Neural cell (in vitro differentiated cells): Measurements from ENCODE around the gene SLC25A13. TPM values are rescaled to one million over a fixed set of nuclear protein-coding genes. Genes with fewer than 3 reads are reported as not detected.

ENCODE experiments used
- H2AFZ ChIP-seq: fragments of 200-600, 300-800 bp; sonication (generic), shearing (Covaris generic); 2 replicates; pipeline ENCODE4 v1.6.0; 2014; ENCODE audit warnings: low read depth, mild to moderate bottlenecking, antibody characterized with exemption, low read length, moderate library complexity
- H3F3A ChIP-seq: fragments of 200-600 bp; shearing (Covaris generic); 2 replicates; pipeline ENCODE4 v1.6.1; 2016; ENCODE audit warnings: mild to moderate bottlenecking, moderate library complexity, mixed read lengths, antibody characterized with exemption, low read length; ENCODE audit not compliant: insufficient read depth, poor library complexity, severe bottlenecking
- H3K27ac ChIP-seq: fragments of 200-600, 300-800 bp; sonication (generic), shearing (Covaris generic); 2 replicates; pipeline ENCODE4 v1.5.1; 2014; ENCODE audit warnings: mild to moderate bottlenecking, low read length, moderate library complexity
- H3K27me3 ChIP-seq: fragments of 300-800, 200-600 bp; sonication (generic), shearing (Covaris generic); 2 replicates; pipeline ENCODE4 v1.6.0; 2014; ENCODE audit warnings: mild to moderate bottlenecking, low read depth, low read length, moderate library complexity; ENCODE audit not compliant: insufficient read depth
- H3K36me3 ChIP-seq: fragments of 300-800, 200-600 bp; sonication (generic), shearing (Covaris generic); 2 replicates; pipeline ENCODE4 v1.5.1; 2014; ENCODE audit warnings: mild to moderate bottlenecking, antibody characterized with exemption, low read length, moderate library complexity; ENCODE audit not compliant: insufficient read depth
- H3K4me2 ChIP-seq: fragments of 300-800, 200-600 bp; sonication (generic), shearing (Covaris generic); 2 replicates; pipeline ENCODE4 v1.6.0; 2014; ENCODE audit warnings: mild to moderate bottlenecking, low read length
- H3K4me3 ChIP-seq: fragments of 300-800, 200-600 bp; sonication (generic), shearing (Covaris generic); 2 replicates; pipeline ENCODE4 v1.5.1; 2014; ENCODE audit warnings: mild to moderate bottlenecking, low read length, moderate library complexity
- H3K79me2 ChIP-seq: fragments of 200-600 bp; shearing (Covaris generic); replicated peaks from 2 replicates; pipeline ENCODE4 v1.6.0; 2014; ENCODE audit warnings: mild to moderate bottlenecking, low read length, moderate library complexity; ENCODE audit not compliant: insufficient read depth
- H3K9ac ChIP-seq: fragments of 300-800, 200-600 bp; sonication (generic), shearing (Covaris generic); 2 replicates; pipeline ENCODE4 v1.6.1; 2016; ENCODE audit warnings: mild to moderate bottlenecking, low read length, mixed read lengths
- H3K9me2 ChIP-seq: fragments of 200-600 bp; shearing (Covaris generic); 2 replicates; pipeline ENCODE4 v1.6.1; 2016; ENCODE audit warnings: mild to moderate bottlenecking, low read length, mixed read lengths; ENCODE audit not compliant: insufficient read depth
- H3K9me3 ChIP-seq: fragments of 200-600, 300-800 bp; sonication (generic), shearing (Covaris generic); 2 replicates; pipeline ENCODE4 v1.6.1; 2016; ENCODE audit warnings: mild to moderate bottlenecking, mixed run types, low read length, moderate library complexity, mixed read lengths
- H4K20me1 ChIP-seq: fragments of 200-600 bp; shearing (Covaris generic); 2 replicates; pipeline ENCODE4 v1.6.1; 2016; ENCODE audit warnings: mild to moderate bottlenecking, mixed run types; ENCODE audit not compliant: insufficient read depth
- CTCF ChIP-seq: fragments of 450-650 bp; IDR thresholded peaks from 2 replicates; pipeline ENCODE4 v1.5.1; 2014; ENCODE audit warnings: antibody characterized with exemption, mild to moderate bottlenecking, moderate library complexity; ENCODE audit not compliant: poor library complexity, severe bottlenecking
- EP300 ChIP-seq: fragments of 450-650 bp; conservative IDR thresholded peaks from 2 replicates; pipeline ENCODE4 v1.6.1; 2014; ENCODE audit warnings: antibody characterized with exemption, mild to moderate bottlenecking, moderate library complexity; ENCODE audit not compliant: poor library complexity, severe bottlenecking
- EZH2 ChIP-seq: fragments of 200-600, 300-800 bp; shearing (Covaris generic), sonication (generic); IDR thresholded peaks from 2 replicates; pipeline ENCODE4 v1.6.1; 2014; ENCODE audit warnings: antibody characterized with exemption, low read length, borderline replicate concordance, mild to moderate bottlenecking; ENCODE audit not compliant: insufficient read depth, poor library complexity, severe bottlenecking
- MXI1 ChIP-seq: fragments of 450-650 bp; conservative IDR thresholded peaks from 2 replicates; pipeline ENCODE4 v1.6.1; 2014; ENCODE audit warnings: antibody characterized with exemption, mild to moderate bottlenecking; ENCODE audit not compliant: poor library complexity, severe bottlenecking
- POLR2AphosphoS5 ChIP-seq: IDR thresholded peaks from 2 replicates; pipeline ENCODE4 v1.6.1; 2012
- RAD21 ChIP-seq: fragments of 450-650 bp; conservative IDR thresholded peaks from 2 replicates; pipeline ENCODE4 v1.6.1; 2014; ENCODE audit warnings: antibody characterized with exemption, mild to moderate bottlenecking, moderate library complexity
- REST ChIP-seq: IDR thresholded peaks from 2 replicates; pipeline ENCODE4 v1.6.1; 2012; ENCODE audit warnings: borderline replicate concordance
- SMC3 ChIP-seq: fragments of 450-650 bp; conservative IDR thresholded peaks from 2 replicates; pipeline ENCODE4 v1.6.1; 2014; ENCODE audit warnings: antibody characterized with exemption, mild to moderate bottlenecking, moderate library complexity; ENCODE audit not compliant: poor library complexity
- TAF1 ChIP-seq: IDR thresholded peaks from 2 replicates; pipeline ENCODE4 v1.6.1; 2012; ENCODE audit warnings: low read depth
- polyA plus RNA-seq: library from polyadenylated mRNA; depleted of rRNA; stranded (reverse); fragments of >200 nt; gene quantifications from 2 replicates; pipeline ENCODE4 v1.2.3, GENCODE V29; 2014

The SLC25A13 gene
- polyA plus RNA-seq, 1 donor from 2014 or later = 20.2 TPM

DNA sequence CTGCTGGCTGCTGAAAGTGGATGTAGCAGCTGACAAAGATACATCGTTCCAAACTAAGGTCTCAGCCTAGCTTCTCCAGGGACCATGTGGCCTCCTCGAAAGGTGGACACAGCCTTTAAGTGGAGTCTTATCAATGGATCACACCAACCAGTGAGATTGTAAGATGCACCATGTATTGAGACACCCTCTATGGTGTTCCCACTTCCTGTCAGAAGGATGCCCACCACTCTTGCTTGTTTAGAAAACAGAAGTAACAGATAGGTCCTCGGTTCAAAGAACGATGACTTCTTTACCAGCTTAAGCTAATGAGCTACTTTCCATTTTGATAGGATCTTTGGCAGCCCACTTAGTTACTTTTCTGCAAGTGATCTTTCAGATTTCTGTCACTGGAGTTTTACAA, 34.3 kb downstream of the SLC25A13 start:
- TF ChIP-seq CTCF = no peak
- TF ChIP-seq SMC3 = no peak
- TF ChIP-seq MXI1 = no peak
- no peak for TF ChIP-seq POLR2AphosphoS5
- no peak for TF ChIP-seq REST
- TF ChIP-seq EP300 = no peak
- TF ChIP-seq TAF1 = no peak
- TF ChIP-seq RAD21 = no peak
- TF ChIP-seq EZH2 = no peak

GRCh38 chr7:96287132-96287531, 34.8 kb downstream of the SLC25A13 start:
- Histone ChIP-seq H3F3A (no peaks in the 10 kb centered on the region), H3K79me2 (no peaks in the 10 kb centered on the region), H2AFZ (no peak overlapping the region), H3K4me2 (no peak overlapping the region), H3K9me3 (no peaks in the 10 kb centered on the region), H3K27ac (no peak overlapping the region), H3K9me2 (no peaks in the 10 kb centered on the region), H3K4me3 (no peak overlapping the region), H4K20me1 (no peaks in the 10 kb centered on the region), H3K36me3 (no peaks in the 10 kb centered on the region), H3K9ac (no peak overlapping the region), H3K27me3 (no peaks in the 10 kb centered on the region)
- TF ChIP-seq CTCF = no peak
- TF ChIP-seq REST = no peak
- TF ChIP-seq POLR2AphosphoS5 = no peak
- no peak for TF ChIP-seq RAD21
- TF ChIP-seq EZH2 = no peak
- TF ChIP-seq SMC3 = no peak
- no peak for TF ChIP-seq MXI1
- TF ChIP-seq TAF1 = no peak
- no peak for TF ChIP-seq EP300

More for the DNA sequence above, 34.3 kb downstream of the SLC25A13 start:
- Histone ChIP-seq H3F3A (no peaks in the 10 kb centered on the region), H3K4me2 (no peak overlapping the region), H3K4me3 (no peak overlapping the region), H3K27ac (no peak overlapping the region), H2AFZ (no peak overlapping the region), H4K20me1 (no peaks in the 10 kb centered on the region), H3K27me3 (no peaks in the 10 kb centered on the region), H3K9ac (no peak overlapping the region), H3K9me2 (no peaks in the 10 kb centered on the region), H3K9me3 (no peaks in the 10 kb centered on the region), H3K36me3 (no peaks in the 10 kb centered on the region), H3K79me2 (no peaks in the 10 kb centered on the region)
